AG20443 (cell line): ENCODE data around the gene SNX22.
"Not testable (repeated sequence)": the region's sequence is repeated elsewhere in the genome, so short reads cannot be mapped to it uniquely, and the experiment has no call there.

Source experiments
- DNase-seq: peaks from one replicate; pipeline ENCODE4 v3.0.0; 2012; ENCODE audit warnings: low spot score, mixed read lengths

The SNX22 gene

GRCh38 chr15:64151727-64152506, at the start of gene SNX22:
Gene SNX22, plus strand, starts transcription at chr15:64151731. Its CDS starts 45 bp downstream, at chr15:64151776.
- peak; percentile 38 for DNase-seq

- DNase-seq, result no peak
These were observed 49.0 kb upstream of the SNX22 start for GRCh38 chr15:64102497-64102896.

DNA sequence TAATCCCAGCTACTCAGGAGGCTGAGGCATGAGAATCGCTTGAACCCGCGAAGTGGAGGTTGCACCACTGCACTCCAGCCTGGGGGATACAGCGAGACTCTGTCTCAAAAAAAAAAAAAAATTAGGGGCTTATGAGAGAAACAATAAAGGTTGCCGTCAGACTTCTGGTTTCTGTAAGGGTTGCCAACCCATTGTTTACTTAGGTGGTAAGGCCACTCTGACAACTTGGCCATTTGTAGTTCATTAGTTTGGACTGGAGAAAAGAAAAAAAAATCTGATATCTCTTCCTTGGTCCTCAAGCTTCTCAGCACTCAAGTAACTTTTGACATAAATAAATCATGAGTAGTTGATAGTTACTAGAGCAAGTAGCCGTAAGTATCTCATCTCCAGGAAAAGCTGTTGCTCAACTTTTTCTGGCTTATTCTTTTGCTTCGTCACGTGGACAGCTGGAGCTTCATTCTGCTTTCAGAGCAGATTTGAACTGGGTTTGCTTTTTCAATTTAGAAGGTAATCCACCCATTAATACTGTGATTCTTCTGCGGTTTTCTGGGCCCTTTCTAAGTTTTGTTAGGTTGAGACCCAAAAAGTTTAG, 46.3 kb upstream of the SNX22 start:
- DNase-seq, result peak; percentile 65

- DNase-seq, result no peak
These were observed 44.2 kb upstream of the SNX22 start for GRCh38 chr15:64107337-64107736.

DNA sequence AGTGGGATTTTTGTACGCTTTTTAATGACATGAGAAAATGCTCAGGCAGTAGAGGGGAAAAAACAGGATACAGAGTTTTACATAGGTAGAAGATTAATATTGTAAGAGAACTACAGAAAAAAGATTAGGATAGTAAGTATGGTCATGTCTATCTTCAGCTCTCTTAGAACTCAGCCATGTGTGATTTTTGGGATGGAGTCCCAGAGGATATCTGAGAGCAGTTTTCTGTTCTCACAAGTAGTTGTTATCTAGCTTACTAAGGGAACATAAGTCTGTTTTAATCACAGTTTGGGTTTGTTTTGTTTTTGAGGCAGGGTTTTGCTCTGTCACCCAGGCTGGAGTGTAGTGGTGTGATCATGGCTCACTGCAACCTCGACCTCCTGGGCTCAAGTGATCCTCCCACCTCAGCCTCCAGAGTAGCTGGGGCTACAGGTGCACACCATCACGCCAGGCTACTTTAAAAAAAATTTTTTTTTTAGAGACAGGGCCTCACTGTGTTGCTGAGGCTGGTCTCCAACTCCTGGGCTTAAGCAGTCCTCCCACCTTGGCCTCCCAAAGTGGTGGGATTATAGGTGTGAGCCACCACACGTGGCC, 41.3 kb upstream of the SNX22 start:
- DNase-seq, result not testable (repeated sequence)

GRCh38 chr15:64110950-64111678, 40.4 kb upstream of the SNX22 start:
- no peak for DNase-seq

GRCh38 chr15:64111679-64112050, 39.9 kb upstream of the SNX22 start:
- no peak for DNase-seq

GRCh38 chr15:64112073-64112772, 39.3 kb upstream of the SNX22 start:
- DNase-seq, result no peak

GRCh38 chr15:64112904-64113303, 38.6 kb upstream of the SNX22 start:
- peak; percentile 65 for DNase-seq

GRCh38 chr15:64117759-64118487, 33.6 kb upstream of the SNX22 start:
- no peak for DNase-seq

DNA sequence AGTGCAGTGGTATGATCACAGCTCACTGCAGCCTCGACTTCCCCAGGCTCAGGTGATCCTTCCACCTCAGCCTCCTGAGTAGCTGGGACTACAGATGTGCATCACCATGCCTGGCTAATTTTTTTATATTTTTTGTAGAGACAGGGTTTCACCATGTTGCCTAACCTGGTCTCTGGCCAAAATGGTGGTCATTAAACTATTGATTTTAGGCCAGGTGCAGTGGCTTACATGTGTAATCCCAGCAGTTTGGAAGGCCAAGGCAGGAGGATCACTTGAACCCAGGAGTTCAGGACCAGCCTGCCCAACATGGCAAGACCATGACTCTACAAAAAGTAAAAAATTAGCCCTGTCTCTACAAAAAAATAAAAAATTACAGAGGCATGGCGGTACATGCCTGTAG, 31.2 kb upstream of the SNX22 start:
- DNase-seq, result not testable (repeated sequence)

GRCh38 chr15:64121614-64122013, 29.9 kb upstream of the SNX22 start:
- no peak for DNase-seq

GRCh38 chr15:64122444-64122843, 29.1 kb upstream of the SNX22 start:
- DNase-seq, result no peak

GRCh38 chr15:64122936-64123351, 28.6 kb upstream of the SNX22 start:
- no peak for DNase-seq

DNA sequence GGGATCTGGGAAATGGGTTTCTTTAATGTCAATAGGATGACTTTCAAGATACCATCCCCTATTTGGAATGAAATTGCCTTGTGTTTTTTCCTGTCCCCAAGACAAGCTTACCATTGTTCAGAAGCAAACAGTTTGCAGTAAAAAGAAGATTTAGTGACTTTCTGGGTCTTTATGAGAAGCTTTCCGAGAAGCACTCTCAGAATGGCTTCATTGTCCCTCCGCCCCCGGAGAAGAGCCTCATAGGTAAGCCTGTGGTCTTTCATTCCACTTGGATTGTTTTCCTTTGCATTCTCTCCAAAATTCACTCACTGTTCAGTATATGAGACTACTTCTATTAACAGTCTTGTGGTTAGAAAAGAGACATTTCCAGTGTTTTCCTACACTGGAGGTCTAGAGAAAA, 25.6 kb upstream of the SNX22 start:
- DNase-seq, result no peak

- no peak for DNase-seq
These were observed 23.8 kb upstream of the SNX22 start for GRCh38 chr15:64127521-64128270.

GRCh38 chr15:64130159-64130558, 21.4 kb upstream of the SNX22 start:
- DNase-seq, result no peak

DNA sequence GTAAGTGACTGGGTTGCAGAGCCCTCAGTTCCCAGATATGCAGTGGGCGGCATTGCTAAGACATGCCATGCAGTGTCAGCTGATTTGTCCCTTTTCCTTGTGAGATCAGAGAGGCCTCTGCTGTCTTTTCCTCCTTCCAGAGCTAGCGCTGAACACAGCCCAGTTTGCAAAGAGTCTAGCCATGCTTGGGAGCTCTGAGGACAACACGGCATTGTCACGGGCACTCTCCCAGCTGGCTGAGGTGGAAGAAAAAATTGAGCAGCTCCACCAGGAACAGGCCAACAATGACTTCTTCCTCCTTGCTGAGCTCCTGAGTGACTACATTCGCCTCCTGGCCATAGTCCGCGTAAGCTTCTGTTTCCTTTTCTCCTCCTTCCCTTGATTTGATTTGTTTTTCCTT, 20.0 kb upstream of the SNX22 start:
- DNase-seq, result no peak

GRCh38 chr15:64132217-64132616, 19.3 kb upstream of the SNX22 start:
- DNase-seq, result no peak

DNA sequence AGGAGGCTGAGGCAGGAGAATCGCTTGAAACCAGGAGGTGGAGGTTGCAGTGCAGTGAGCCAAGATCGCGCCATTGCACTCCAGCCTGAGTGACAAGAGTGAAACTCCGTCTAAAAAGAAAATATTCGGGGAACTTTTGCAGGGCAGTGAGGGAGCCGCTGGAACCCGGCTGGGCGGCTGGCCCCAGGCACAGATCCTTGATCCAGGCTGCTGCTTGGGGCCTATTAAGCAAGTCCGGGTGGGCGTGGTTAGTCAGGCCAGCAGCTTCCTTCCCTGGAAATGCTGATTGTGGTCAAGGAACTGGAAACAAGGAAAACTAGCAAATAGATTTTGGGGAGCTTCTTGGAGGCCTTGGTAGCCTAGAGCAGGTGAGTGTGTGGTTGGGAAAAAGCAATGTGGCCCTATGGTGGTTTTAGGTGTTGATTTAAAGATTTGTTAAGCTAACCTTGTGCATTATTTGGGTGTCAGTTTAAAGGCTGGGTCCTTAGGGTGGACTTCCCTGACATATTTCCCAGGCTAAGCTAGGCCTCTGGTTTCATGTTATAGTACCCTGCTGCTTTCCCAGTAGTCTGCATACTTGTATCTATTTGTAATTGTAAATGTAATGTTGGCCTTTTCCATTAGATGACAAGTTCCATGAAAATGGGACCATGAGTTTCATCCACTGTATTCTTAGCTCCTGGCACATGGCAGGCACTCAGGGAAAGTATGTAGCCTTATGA, 17.7 kb upstream of the SNX22 start:
- no peak for DNase-seq
